Fibroblast of gingiva (primary cell): Measurements from ENCODE around the gene CLASRP.
"Not testable (repeated sequence)": the region's sequence is repeated elsewhere in the genome, so short reads cannot be mapped to it uniquely, and the experiment has no call there.

ENCODE experiments used
- DNase-seq: peaks from one replicate; pipeline ENCODE4 v3.0.0-alpha.2; 2011; ENCODE audit warnings: low read depth

Gene CLASRP

GRCh38 chr19:45103508-45104319, 64.9 kb downstream of the CLASRP start:
- no peak for DNase-seq

- DNase-seq = no peak
Observed at GRCh38 chr19:45104658-45105349, 66.0 kb downstream of the CLASRP start.

GRCh38 chr19:45106363-45106762, 67.5 kb downstream of the CLASRP start:
- DNase-seq = not testable (repeated sequence)

GRCh38 chr19:45107621-45108150, 68.8 kb downstream of the CLASRP start:
- DNase-seq = no peak

GRCh38 chr19:45110851-45111266, 72.0 kb downstream of the CLASRP start:
- no peak for DNase-seq

GRCh38 chr19:45112111-45112827, 73.4 kb downstream of the CLASRP start:
- DNase-seq = no peak

GRCh38 chr19:45113628-45114027, 74.8 kb downstream of the CLASRP start:
- DNase-seq = no peak

GRCh38 chr19:45114116-45114515, 75.3 kb downstream of the CLASRP start:
- no peak for DNase-seq

GRCh38 chr19:45115809-45116615, 77.2 kb downstream of the CLASRP start:
- DNase-seq = peak; percentile 10

GRCh38 chr19:45117167-45117594, 78.3 kb downstream of the CLASRP start:
- no peak for DNase-seq

GRCh38 chr19:45117671-45118070, 78.8 kb downstream of the CLASRP start:
- DNase-seq = no peak

GRCh38 chr19:45118106-45118505, 79.3 kb downstream of the CLASRP start:
- no peak for DNase-seq

- not testable (repeated sequence) for DNase-seq
Observed at GRCh38 chr19:45118591-45119355, 79.9 kb downstream of the CLASRP start.

GRCh38 chr19:45119582-45119981, 80.7 kb downstream of the CLASRP start:
- DNase-seq = no peak
